D341Med (cell line): ENCODE results near the gene PPP1R8.
"Not testable (repeated sequence)": the region's sequence is repeated elsewhere in the genome, so short reads cannot be mapped to it uniquely, and the experiment has no call there.

Source experiments
- DNase-seq: peaks from one replicate; pipeline ENCODE4 v3.0.0; 2012; ENCODE audit warnings: low spot score

Gene PPP1R8

DNA sequence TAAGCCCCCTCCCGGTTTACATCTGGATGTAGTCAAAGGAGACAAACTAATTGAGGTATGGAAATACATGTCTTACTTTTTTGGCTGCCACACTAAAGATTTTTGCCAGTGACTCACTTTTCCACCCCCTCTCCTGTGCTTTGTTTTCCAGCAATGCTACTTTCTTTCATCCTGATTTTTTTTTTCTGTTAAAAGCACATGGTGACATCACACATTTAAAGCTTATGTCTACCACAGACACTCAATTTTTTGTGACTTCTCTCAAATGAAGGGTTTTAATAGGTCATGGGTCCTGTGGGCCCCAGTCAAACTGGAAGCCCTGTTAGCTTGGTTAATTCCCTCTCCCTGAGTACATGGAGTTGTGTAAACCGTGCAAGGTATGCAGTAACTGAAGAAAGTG, 2.2 kb downstream of the PPP1R8 start:
- no peak for DNase-seq

DNA sequence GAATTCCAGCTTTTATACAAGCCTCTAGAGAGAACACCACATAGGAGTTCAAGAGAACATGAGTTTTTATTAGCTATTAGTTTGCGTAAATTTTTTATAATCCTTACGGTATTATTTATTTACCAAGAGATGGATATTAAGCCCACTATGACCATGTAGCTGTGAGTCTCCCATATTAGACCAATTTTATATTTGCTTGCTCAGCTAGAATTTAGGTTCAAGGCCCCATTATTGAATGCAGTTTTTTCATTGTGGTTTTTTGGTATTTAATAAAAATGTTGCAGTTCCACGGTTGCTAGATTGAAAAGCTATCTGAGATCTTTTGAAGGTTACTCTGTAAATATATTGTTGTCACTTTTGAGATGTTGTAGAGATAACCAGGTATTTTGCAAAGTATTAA, 2.9 kb downstream of the PPP1R8 start:
- no peak for DNase-seq

DNA sequence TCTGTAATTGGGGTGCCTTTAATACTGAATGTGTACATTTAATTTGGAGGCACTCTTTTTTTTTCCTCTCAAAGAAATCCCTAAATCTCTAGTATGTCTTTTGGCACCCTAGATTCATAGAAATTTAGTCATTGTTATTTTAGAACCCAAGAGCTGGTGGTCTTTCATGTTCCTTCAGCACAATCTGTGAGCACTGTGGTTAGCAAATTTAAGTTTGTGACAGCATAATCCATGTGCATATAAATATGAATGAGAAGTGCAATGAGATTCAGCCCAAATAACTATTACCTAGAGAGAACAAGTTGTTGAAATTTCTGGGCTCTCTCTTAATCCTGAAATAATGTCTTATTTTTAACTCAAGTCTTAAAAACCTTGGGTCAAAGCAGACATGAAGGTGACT, 4.5 kb downstream of the PPP1R8 start:
- no peak for DNase-seq

DNA sequence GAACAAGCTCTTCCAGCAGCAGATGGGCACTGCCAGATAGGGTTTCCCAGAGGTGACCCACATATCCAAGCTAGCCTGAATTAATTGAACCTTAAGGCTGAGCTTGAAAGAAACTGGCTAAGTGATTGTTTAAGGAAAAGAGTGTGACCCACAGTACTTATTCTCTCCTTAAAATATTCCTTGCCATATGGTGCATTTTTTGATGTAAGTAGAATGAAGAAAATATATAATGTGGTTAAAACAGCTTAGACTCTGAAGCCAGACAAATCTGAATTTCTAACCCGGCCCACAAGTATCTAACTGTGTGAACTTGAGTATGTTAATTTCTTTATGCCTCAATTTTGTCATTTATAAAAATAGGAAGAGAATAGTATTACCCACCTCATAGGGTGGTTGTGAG, 4.9 kb downstream of the PPP1R8 start:
- DNase-seq, result no peak

DNA sequence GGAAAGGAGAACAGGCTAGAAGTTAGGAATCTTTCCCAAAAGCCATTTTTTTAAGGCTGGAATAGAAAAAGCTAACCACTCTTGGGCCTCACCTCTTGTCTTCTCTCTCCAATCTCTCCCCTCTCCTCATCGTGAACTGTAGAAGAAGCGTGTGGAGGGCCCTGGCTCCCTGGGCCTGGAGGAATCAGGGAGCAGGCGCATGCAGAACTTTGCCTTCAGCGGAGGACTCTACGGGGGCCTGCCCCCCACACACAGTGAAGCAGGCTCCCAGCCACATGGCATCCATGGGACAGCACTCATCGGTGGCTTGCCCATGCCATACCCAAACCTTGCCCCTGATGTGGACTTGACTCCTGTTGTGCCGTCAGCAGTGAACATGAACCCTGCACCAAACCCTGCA, 19.4 kb downstream of the PPP1R8 start:
- no peak for DNase-seq

DNA sequence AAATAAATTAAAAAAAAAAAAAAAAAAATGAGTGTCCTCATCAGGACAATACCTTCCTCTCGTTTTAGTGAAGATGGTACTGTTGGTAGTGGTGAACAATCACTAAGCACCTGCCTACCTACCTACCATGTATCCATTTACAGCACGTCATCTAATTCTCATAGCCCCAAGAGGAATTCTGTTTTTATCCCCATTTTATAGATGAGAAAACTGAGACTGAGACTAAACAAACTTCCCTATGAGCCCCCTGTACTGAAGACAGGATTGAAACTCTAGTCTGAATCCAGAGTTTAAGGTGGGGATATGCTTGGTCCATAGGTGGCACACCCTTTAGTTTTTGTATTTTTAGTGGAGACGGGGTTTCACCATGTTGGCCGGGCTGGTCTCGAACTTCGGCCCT, 24.5 kb downstream of the PPP1R8 start:
- no peak for DNase-seq

DNA sequence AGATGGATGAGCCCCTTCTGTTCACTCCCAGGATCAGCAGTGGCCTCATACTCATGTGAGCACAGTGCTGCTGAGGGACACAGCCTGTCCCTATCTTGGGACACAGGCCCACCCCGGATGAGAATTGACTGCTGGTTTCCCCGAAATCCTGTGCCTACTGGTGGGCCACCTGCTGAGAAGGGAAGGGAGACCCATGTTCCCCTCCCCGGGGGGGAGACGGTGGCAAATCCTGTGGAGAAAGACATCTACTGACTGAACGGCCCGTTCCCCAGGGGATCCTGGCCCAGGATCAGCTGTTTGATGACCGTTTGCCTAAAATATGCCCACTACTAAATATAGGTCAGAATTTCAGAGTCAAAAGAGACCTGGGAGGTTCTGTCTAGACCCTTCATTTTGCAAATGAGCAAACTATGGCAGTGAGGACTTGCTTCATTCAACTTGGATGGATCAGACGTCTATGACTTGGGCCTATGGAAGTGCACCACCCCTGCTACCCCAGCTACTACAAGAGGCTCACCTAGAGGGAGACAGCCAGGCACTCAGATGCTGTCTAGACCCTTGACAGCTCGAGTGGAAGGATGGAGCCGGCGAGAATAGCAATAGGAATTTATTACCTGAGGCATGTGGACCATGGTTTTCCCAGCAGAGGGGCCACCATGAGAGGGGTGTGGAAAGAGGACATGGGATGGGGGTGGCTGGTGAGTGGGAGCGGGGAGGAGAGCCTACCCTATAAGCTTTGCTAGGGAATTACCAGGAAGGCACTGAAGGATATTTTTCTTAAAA, 26.2 kb downstream of the PPP1R8 start:
- no peak for DNase-seq

DNA sequence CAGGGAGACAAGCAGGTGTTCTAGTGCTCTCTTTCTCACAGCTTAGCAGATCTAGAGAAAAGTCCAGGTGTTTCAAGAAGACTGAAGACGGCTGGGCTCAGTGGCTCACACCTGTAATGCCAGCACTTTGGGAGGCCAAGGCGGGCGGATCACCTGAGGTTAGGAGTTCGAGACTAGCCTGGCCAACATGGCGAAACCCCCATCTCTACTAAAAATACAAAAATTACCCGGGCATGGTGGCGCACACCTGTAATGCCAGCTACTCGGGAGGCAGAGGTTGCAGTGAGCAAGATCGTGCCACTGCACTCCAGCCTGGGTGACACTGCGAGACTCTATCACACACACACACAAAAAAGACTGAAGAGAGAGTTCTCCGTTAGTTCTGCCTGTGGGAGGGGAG, 27.0 kb downstream of the PPP1R8 start:
- DNase-seq, result not testable (repeated sequence)

DNA sequence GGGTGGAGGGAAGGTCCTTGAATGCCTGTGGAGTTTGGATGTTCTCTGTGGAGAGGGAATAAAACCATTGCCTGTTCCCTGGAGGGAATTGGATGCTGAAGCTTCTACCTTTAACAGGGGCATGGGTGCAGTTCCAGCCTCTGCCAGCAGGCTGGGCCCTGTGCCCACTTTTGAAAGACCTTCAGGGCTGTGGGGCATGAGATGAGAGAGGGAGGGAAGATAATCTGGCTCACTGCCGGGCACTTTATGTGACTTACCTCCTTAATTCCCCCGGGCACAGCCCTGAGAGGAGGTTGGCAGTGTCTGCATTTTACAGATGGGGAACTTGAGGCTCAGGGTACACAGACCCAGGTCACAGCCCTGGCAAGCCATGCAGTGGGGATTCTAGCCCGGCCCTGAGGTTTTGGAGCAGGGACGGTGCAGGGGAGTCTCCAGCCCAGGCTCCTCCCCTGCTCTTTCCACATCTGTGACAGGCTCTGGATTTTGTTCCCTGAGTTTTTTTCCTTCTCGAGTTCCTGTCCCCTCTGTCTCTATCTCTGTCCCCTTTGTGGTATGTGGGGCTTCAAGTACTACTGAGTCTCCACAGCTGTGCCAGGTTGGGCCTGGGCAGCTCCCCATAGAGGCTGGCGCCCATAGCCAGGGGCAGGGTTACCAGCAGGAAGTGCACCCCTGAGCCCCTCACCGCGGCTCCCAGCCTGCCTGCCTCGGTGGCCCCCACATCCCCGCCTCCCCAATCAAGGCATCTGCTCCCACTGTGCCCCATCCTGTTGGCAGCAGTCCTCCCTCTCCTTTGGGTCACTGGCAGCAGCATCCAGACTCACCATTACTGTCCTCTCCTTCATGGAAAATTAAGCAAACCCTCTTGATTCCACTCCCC, 27.7 kb downstream of the PPP1R8 start:
- DNase-seq, result peak; percentile 83

DNA sequence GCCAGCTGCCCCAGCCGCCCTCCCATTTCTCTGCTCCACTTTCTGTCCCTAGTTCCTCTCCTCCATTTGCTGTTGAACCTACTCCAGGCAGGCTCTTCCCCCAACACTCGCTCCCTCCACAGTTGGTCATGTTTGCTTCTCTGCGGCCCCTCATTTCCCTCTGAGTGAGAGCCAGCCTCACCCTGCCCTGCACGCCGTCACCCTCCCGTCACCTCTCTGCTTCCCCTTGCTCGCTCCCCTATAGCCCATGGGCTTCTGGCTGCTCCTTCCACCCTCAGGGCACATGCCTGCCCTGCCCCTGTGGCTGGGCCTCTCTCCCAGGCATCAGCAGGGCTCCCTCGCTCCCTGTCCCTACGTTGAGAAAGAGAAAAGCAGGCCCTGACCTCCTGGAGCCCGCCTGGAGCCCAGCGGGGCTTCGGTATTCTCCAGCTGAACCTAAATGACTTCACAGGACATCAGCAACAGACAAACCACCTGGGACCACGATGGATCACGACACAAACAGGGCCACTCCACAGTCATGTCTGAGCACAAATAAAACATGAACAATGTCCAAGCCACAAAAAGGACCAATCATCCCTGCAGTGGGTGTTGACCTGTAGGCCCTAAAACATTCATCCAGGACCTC, 28.5 kb downstream of the PPP1R8 start:
- no peak for DNase-seq

DNA sequence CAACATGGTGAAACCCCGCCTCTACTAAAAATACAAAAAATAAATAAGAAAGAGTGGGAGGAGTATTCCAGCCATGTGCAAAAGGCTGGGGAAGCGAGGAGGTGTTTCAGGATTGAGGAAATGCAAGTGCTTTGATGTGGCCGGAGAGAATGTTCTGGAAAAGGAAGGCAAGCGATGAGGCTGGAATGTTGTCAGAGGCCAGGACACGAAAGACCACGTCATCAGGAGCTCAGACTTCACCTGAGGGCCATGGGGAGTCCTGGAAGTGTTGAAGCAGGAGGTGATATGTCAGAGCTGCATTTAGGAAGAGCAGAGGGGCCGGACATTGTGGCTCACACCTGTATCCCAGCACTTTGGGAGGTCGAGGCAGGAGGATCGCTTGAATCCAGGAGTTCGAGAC, 30.9 kb downstream of the PPP1R8 start:
- no peak for DNase-seq

DNA sequence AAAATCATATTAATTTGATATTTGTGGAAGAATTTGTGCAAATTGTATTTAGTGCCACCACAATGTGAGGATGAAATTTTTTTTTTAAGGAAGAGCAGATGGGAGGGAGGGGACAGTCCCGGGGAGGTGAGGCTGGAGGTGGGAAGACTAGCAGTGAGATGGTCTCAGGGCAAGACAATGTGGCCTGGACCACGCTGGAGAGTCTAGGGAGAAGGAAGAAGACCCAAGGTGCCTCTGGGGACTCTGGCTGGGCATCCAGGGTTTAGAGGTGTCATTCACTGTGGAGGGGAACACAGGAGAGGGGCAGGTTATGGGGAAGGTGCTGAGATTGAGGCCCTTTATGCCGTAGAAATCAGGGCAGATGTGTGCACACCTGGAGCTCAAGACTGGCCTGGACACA, 31.4 kb downstream of the PPP1R8 start:
- DNase-seq, result no peak

DNA sequence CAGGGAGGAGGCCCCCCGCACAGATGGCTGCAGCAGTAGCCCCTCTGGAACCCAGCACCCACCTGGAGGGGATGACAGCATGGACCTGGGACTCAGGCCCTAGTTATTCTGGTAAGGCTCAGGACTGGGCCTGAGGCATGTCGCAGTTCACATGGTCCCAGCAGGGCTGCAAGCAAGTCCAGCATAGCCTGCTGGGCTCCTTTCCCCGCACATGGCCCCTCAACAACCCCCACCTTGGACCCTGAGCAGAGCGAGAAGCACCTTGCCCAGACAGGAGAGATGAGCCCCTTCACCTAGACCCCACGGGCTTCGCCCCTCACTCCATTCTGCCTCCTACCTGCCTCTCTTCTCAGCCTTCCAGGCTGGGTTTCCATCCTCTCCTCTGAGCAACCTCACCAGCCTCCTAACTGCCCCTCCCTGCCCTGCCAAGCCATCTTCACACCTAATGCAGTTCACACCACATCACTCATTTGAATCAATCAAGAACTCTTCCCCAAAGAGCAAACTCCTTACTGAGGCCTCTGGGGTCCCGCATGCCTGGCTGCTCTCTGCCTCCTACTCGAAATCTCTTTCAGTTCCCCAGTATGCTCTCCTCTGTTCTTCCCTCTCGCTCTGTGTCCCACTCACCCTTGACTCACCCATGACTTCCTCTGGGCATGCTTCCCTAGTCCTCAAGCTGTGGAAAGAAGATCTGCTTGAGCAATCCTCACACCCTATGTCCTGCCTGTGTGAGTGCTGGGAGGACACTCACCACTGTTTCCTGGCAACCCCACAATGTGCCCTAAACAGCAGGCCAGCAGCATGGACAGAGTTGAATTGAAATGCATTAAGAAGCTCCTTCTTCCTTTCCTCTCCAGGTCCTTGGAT, 32.3 kb downstream of the PPP1R8 start:
- no peak for DNase-seq

DNA sequence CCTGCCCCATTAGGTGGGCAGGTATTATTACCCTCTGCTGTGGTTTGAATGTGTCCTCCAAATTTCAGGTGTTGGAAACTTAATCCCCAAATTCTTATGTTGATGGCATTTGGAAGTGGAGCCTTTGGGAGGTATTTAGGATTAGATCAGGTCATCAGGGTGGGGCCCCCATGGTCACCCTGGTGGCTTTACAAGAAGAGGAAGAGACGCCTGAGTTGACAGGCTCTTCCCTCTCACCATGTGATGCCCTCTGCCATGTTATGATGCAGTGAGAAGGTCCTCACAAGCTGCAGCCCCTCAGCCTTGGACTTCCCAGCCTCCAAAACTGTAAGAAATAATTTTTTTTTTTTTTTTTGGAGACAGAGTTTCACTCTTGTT, 32.9 kb downstream of the PPP1R8 start:
- DNase-seq, result no peak

DNA sequence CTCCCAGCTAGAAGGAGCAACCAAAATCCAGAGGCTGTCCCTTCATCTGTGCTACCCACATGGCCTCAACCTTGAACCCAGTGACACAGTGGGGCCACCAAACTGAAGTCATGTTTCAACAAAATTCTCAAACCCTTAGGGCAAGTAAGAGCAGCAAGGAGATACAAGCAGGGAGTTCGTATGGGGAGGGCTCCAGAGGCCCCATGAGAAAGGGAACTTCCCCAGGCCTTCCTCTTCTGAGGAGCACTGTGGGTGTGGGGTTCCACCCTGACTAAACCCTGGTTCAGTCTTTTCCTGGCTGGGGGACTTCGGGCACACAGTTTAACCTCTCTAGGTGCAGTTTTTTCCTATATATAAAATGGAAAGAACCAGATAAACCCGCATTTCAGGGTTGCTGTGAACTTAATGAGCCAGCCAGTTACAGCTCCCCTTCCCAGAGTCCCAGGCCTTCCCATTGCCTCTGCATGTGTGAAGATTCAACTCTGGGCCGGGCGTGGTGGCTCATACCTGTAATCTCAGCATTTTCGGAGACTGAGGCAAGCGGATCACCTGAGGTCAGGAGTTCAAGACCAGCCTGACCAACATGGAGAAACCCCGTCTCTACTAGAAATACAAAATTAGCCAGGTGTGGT, 33.8 kb downstream of the PPP1R8 start:
- DNase-seq, result no peak

DNA sequence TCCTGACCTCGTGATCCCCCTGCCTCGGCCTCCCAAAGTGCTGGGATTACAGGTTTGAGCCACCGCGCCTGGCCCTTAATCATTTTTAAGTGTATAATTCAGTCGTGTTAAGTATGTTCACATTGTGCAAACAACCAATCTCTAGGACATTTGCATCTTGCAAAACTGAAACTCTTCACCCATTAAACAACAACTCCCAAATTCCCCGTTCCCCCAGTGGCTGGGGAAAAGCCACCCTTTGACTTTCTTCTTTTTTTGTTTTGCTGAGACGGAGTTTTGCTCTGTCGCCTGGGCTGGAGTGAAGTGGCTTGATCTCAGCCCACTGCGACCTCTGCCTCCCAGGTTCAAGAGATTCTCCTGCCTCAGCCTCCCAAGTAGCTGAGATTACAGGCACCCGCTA, 35.2 kb downstream of the PPP1R8 start:
- DNase-seq, result no peak

DNA sequence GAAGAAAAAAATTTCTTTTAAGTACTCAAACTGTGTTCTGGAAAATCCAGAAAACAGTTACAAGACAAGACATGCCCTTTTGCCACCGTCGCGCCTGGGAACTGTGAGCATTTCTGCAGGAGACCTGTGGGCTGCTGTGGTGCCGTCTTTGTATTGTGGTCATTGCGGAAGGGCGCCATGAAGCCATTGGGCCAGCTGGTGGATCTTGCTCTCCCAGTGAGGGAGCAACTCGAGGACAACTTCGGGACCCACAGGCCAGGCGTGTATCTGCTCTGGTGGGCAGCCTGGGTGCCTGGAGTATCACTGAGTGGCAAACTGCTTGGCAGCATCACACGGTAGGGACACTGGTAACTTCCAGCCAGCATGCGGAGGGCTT, 38.0 kb downstream of the PPP1R8 start:
- no peak for DNase-seq

DNA sequence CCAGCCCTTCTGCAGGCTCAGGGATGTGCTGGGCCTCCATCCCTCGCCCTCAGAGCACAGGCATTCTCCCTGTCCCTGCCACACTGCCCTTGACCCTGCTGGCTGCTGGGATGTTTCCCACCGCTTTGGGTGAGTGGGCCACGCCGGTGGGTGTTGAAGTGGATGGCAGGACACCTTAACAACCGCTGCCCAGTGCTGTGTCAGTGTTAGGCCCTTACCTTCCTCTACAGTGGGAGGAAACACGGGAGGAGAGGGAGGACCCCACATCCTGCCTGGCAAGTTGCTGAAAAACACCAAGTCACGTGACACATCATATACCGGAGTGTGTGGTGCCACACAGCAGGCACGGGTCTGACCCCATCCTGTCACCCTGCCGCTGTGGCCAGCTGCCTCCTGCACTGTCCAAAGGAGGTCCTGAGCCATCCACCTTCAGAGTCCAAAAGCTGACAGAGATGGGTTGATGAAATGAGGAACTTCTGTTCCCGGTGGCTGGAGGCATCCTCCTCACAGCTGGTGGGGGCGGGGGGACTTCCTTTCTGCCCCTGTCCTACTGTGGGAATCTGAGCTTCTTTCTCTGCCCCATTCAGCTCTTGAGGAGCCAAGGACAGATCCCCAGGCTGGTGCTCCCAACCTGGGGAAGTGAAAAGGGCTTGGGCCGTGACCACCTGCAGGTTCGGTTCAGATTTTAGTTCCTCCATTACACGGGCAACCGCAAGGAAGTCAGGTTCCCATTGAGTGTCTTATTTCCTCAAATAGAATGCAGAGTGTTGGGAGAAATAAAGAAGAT, 38.5 kb downstream of the PPP1R8 start:
- no peak for DNase-seq

DNA sequence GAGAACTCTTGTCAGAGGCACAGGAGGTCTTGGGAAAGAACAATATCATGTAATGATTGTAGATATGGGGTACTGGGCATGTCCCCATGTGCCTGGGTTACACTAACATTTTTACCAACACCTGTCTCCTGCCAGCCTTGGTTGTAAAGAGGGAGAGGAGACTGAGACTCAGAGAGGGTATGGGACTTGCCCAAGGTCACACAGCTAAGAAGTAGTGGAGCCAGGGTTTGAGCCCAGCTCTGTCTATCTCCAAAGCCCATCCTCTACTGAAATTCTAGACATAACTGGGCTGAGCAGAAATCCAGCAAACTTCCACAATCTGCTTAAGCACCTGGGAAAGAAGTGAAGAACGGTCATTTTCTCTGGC, 39.1 kb downstream of the PPP1R8 start:
- no peak for DNase-seq

DNA sequence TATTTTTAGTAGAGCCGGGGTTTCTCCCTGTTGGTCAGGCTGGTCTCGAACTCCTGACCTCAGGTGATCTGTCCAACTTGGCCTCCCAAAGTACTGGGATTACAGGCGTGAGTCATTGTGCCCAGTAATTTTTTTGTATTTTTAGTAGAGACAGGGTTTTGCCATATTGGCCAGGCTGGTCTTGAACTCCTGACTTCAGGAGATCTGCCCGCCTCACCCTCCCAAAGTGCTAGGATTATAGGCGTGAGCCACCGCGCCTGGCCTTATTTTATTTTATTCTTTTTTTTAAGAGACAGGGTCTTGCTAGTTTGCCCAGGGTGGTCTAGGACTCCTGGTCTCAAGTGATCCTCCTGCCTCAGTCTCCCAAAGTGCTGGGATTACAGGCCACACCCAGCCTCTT, 40.5 kb downstream of the PPP1R8 start:
- not testable (repeated sequence) for DNase-seq
